Measurements from ENCODE around the gene CNOT2.
A peak's percentile ranks its signal among the peaks of the same experiment; 100 is the strongest.

The CNOT2 gene

GRCh38 chr12:70306676-70307075 is 63.4 kb downstream of the CNOT2 start:
- ATAC-seq = no peak

- no peak for ATAC-seq
These were observed 64.6 kb downstream of the CNOT2 start for GRCh38 chr12:70307868-70308267.

GRCh38 chr12:70309348-70309747 is 66.1 kb downstream of the CNOT2 start:
- peak; percentile 61 to 67 for ATAC-seq

GRCh38 chr12:70314145-70314544 is 70.9 kb downstream of the CNOT2 start:
- ATAC-seq = no peak

GRCh38 chr12:70317781-70318180 is 74.5 kb downstream of the CNOT2 start:
- no peak for ATAC-seq

- no peak for ATAC-seq
These were observed 76.4 kb downstream of the CNOT2 start for GRCh38 chr12:70319605-70320004.

- ATAC-seq = no peak
These were observed 78.0 kb downstream of the CNOT2 start for GRCh38 chr12:70321191-70321590.

GRCh38 chr12:70327541-70327940 is 84.3 kb downstream of the CNOT2 start:
- no peak for ATAC-seq

- ATAC-seq = no peak
These were observed 86.5 kb downstream of the CNOT2 start for GRCh38 chr12:70329728-70330127.

GRCh38 chr12:70330158-70330557 is 86.9 kb downstream of the CNOT2 start:
- no peak for ATAC-seq

GRCh38 chr12:70332236-70332635 is 89.0 kb downstream of the CNOT2 start:
- no peak for ATAC-seq

- ATAC-seq = no peak
These were observed 91.5 kb downstream of the CNOT2 start for GRCh38 chr12:70334742-70335141.

- ATAC-seq = no peak
These were observed 95.3 kb downstream of the CNOT2 start for GRCh38 chr12:70338531-70338930.

- ATAC-seq = no peak
These were observed 107.8 kb downstream of the CNOT2 start for GRCh38 chr12:70351076-70351475.

GRCh38 chr12:70353780-70354660 is 110.8 kb downstream of the CNOT2 start:
- no peak for ATAC-seq

GRCh38 chr12:70354787-70355186 is 111.6 kb downstream of the CNOT2 start:
- no peak for ATAC-seq

- no peak for ATAC-seq
These were observed 112.7 kb downstream of the CNOT2 start for GRCh38 chr12:70355972-70356371.

GRCh38 chr12:70359458-70360197 is 116.4 kb downstream of the CNOT2 start:
- no peak for ATAC-seq

- no peak for ATAC-seq
These were observed 117.0 kb downstream of the CNOT2 start for GRCh38 chr12:70360218-70360617.

- no peak for ATAC-seq
These were observed 121.6 kb downstream of the CNOT2 start for GRCh38 chr12:70364695-70365397.

- ATAC-seq = no peak
These were observed 122.1 kb downstream of the CNOT2 start for GRCh38 chr12:70365398-70365647.

- ATAC-seq = peak; percentile 82 to 88
These were observed 122.7 kb downstream of the CNOT2 start, which contains the start of gene KCNMB4 for GRCh38 chr12:70365648-70366518. Gene KCNMB4 (plus strand): TSS chr12:70366290. CDS start chr12:70366735, 445 bp downstream.

Data from activated CD4-positive, CD25-positive, alpha-beta regulatory T cell treated with anti-CD3 and anti-CD28 coated beads, Interleukin-2, amount 50 U/mL, for 24 hours (primary cell).